Measurements from ENCODE around the gene EPHB6.

GRCh38 chr7:142859411-142859810 is 4.5 kb downstream of the EPHB6 start:
- TF ChIP-seq CTCF (IDR thresholded peaks at IDR 0.05) (no peak), POLR2AphosphoS5 (IDR thresholded peaks at IDR 0.05) (no peak)
